ENCODE results near the gene ETNK2.

Gene ETNK2

DNA sequence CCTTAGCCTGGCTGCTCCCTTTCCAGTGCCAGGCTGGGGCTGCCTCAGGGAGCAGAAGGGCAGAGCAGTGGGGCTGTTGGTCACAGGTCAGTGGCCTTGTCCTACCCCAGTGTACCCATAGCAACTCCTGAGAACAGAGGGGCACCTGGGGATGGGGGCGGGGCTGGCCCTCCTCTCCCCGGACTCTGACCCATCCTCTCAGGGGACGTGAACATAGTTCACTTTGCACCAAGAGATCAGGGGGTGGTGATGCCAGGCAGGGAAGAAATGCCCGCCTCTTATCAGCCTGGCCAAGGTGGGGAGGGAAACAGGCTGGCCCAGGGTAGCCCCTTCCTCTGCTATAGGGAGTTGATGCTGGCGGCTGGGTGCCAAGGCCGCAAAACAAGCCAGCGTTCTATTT lies 4.9 kb downstream of the ETNK2 start:
- DNase-seq = no peak

DNA sequence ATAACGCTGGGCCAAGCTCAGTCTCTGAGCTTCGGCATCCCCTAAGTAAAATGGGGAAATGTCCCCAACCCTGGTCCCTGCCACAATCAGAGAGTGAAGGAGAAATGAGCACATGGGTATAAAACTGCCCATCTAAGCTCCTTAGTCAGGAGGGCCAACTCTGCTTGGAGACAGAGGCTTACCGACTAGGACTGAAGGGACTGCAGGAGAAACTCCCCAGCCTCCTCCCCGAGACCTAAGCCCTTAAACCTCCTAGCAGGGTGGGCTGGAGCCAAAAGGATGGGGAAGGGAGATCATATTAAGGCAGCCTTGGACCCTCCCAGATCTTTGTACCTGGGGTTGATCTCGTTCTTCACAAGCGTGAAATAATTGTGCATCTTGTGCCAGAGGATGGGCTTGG lies 5.5 kb downstream of the ETNK2 start:
- DNase-seq = no peak

DNA sequence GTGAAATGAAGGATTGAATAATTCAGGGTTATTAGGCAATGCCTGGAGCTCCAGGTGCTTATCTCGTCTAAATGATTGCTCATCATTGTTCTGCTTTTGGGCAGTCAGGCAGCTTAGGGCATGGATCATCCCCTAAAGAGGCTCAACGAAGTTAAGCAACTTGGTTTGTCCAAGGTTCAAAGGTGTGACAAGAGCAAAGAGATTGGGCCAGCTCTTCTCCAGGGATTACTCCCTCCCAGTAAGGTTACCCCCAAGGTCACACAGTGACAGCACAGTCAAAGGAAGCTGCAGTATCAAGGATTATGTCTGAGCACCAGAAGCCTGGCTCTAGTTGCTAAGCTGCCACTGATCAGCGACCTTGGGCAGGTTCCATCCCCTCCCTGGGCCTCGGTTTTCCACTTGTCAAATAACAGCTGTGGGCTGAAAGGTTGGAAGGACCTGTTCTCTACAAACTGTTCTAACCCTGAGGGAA lies 6.8 kb downstream of the ETNK2 start:
- DNase-seq = no peak

DNA sequence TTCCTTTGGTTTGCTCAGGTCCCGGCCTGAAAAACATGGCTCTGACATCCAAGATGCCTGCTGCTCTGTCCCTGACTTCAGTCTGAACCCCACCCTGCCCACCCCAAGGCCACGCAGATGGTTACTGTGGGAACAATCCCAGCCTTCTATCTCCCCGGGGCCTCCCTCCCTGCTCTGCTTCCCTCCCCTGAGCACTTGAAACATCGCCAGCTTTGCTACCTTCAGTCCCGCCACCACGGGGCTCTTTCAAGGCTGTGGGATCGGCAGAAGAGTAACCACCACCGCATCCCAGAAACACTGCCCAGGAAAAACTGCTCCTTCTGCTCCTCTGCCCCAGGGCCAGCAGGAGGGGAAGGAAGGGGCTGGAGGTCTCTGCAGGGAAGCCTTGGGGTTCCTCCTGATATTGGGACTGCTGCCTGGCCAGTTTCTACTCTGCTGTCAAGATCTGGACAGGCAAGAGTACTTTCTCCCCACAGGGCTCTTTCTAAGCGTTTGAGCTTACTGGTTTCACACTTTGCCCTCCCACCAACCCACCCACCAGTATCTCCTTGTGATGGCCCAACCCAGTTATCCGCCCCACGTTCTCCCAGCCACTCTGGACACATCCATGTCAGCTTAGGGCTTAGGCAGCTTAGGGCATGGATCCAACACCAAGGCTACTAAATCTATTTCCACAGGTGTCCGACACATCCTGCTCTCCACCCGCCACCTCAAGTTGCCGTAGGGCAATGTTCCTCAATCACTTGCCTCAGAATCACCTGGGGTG lies 8.4 kb downstream of the ETNK2 start:
- DNase-seq = no peak

DNA sequence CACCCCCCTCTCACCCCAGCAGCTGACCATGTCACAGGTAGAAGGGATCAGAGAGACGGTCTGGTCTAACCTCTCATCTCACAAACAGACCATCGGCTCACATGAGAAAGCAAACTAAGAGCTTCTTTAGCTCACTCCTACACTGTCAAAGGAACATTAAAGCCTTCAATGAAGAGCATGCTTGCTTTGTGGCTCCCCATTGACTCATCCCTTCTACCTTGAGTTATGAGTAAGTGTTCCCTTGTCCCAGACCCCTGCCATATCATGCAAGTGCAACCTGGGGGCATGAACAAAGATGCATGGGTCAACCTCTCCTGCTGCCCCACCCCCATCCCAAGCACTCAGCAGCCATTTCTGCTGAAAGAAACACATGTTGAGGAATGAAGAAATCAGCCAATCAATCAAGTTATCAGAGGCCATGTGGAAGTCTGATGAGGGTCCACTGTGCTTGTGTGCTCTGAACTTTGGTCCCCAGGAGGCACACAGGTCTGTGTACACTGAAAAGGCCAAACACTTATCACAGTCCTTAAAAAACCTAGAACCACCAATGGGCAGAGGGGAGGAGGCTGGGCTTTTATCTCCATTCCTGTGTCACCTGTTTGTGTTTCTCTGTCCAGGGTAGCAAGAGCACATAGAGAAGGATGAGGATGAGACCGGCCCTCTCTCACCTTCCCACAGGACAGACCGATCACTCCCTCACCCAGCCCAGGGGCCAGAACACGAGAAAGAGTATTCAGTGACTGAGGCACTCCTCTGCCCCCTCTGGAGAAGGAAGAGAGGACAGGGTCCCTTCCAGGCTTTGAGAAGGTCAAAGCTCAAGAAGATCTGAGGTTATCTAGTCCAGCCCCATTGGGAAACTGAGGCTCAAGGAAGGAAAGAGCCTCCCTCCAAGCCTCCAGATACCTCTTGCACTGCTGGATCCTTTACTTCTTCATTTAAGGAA lies 9.5 kb downstream of the ETNK2 start:
- DNase-seq = no peak

DNA sequence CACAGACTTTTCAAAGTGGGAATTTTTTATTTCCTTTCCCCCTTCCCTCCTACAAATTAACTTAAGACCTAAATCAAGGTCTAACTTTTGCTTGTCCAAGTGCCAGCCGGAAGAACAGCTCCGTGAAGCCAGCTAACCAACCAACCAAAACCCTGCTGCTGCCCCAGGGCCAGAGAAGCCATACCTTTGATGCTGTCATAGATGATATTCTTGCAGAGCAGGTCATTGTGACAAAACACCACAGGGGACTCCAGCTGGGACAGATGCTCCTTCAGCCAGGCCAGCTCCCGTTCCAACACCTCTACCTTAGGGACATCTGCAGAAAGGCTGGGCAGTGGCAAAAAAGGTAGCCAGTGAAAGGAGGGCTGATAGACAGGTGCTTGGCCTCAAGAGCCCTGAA lies 10.7 kb downstream of the ETNK2 start:
- DNase-seq = no peak

DNA sequence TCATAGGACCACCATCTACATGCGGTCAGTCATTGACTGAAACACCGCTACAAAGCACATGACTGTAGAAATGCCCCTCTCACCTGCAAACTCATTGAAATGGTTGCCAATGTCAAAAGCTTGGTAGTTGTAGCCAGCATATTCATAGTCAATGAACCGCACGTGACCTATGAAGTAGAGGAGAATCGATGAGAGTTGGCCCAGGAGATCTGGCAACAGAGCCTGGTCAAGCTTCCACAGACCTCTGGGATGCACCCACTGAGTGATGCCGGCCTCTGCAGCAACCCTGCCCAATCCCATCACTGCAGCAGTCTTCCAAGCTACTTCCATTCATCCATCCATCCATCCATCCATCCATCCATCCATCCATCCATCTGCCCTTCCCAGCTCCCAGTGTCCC lies 11.9 kb downstream of the ETNK2 start:
- DNase-seq = no peak

DNA sequence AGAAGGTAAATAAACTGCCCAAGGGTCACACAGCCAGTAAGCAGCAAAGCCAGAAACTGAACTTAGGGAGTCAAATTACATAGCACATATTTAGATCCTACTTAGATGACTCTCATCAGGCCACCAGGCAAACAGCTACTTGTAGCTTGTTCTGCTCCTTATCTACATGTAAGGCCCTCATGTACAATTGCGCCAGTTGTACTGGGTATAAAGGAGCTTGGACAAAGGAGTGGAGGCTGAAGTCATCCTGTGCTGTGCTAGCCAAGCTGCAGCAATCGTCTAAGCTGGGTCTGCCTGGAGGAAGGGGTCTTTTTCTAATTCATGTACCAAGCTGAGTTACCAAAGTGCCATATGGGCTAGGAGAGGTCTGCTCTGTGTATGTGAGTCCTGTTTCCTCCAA lies 12.8 kb downstream of the ETNK2 start:
- DNase-seq = no peak

DNA sequence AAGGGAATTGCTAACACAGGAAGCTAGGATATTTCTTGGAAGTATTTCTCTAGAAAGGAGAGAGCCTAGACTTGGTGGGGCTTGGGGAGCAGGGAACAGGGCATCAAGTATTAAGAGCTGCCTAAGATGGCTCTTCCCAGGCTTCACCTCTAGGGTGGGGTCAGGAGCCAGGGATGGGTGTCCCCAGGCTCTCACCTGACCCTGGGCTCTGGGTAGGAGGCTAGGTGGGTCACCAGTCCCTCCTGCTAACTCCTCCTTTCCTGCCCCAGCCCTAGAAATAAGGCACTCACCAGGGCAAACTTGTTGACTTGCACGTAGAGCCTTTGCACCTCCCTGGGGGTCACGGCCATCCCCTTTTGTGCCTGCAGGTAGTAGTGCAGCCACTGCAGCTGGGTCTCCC lies 15.0 kb downstream of the ETNK2 start:
- no peak for DNase-seq

DNA sequence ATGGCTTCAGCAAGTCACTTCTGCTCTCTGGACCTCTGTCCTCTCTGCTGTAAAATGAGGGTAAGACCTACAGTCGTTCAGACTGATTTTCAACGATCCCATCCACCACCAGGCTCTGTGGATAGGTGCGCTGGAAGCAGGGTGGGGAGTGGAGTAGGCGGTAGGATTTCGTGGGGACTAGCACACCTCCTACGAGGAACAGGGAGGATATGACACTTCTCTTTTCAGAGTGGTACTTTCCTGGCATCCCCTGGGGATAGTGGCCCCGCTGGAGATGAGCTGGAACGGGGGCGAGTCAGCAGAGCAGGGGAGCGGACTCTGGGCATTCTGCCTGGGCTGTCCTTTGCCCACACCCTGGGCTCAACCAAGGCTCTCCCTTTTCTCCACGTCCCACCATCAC lies 17.7 kb downstream of the ETNK2 start:
- DNase-seq = no peak

DNA sequence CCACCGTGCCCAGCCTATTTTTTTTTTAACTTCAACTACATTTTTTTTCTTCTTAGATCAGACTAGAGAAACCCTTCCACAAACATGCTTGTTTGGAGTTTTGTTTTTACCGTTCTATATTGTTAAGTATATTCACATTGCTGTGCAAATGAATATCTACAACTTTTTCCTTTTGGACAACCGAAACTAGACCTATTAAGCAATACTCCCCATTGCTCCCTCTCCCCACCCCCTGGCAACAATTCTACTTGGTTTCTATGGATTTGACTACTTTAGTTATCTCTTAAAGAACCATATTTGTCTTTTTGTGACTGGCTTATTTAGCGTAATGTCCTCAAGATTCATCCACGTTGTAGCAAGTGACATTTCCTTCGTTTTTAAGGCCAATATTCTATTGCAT lies 19.1 kb downstream of the ETNK2 start:
- no peak for DNase-seq

DNA sequence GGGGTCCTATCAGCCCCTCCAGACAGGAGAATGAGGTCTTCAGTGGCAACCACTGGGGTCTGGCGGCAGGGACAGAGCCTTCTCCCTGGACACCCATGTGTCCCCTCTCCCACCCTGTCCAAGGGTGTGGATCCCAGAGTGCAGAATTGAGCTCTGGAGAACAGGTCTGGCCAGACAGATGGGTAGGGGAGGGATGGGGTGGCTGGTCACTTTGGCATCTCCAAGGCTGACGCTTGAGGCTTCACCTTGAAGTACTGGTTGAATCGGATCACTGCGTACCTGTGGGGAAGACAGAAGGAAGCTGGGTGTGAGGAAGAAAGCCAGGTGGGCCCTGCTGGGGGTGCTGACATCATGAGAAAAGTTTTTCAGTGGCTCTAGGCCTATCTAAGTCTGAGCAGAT lies 19.9 kb downstream of the ETNK2 start:
- no peak for DNase-seq

DNA sequence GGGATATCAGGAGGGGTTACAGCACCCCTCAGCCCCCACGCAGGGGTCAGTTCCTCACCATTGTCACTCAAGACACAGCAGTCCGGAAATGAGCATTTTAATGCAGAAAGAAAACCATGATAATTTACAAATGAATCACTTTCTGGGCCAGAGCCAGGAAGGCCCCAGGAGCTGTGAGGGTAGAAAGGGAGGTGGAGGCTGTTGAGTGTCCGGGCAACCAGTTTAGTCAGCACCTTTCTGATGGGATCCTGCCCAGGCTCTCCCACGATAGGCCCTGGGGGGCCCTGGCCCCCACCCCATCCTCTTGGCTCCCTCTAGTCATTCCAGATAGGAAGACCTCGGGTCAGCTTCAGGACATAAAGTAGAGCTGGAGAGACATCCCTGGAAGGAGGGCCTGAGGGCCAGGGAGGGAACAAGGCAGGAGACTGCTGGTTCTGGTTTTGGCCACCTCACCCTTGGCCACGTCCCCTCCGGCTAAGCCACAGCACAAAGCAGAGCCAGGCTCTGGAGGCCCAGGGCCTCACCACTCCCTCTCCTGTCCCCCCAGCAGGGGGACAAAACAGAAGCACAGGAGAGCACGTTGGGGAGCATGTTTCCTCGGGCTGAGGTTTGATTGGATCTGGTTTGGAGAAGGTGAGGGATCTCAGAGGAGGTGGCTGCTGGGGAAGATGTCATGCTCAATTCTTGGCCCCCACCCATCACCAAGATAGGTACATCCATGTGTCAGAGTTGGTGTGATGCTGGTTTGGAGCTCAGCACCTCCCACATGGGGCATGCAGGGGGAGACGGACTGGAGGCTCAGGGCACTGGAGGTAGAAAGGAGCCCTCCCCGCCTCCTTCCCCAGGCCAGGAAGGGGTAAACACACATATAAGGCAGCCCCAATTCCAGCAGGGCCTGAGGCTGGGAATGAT lies 20.6 kb downstream of the ETNK2 start:
- no peak for DNase-seq

DNA sequence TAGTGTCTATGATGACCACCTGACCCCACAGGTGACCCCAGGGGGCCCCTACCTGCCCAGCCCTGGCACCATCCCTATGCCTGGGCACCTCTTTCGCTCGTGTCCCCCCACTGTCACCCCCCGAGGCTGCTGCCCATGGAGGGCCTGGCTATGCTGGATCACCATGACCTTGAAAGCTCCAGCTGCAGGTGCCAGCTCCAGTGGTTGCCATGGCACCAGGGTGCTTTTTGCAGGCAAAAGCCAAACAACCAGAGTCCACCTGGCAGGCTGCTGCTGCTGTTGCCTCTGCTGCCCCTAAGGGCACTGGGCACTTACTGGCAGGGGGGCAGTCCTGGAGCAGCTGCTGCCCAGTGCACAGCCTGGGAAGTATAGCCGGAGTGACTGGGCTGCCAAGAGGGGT lies 21.7 kb downstream of the ETNK2 start:
- peak; percentile 85 for DNase-seq

DNA sequence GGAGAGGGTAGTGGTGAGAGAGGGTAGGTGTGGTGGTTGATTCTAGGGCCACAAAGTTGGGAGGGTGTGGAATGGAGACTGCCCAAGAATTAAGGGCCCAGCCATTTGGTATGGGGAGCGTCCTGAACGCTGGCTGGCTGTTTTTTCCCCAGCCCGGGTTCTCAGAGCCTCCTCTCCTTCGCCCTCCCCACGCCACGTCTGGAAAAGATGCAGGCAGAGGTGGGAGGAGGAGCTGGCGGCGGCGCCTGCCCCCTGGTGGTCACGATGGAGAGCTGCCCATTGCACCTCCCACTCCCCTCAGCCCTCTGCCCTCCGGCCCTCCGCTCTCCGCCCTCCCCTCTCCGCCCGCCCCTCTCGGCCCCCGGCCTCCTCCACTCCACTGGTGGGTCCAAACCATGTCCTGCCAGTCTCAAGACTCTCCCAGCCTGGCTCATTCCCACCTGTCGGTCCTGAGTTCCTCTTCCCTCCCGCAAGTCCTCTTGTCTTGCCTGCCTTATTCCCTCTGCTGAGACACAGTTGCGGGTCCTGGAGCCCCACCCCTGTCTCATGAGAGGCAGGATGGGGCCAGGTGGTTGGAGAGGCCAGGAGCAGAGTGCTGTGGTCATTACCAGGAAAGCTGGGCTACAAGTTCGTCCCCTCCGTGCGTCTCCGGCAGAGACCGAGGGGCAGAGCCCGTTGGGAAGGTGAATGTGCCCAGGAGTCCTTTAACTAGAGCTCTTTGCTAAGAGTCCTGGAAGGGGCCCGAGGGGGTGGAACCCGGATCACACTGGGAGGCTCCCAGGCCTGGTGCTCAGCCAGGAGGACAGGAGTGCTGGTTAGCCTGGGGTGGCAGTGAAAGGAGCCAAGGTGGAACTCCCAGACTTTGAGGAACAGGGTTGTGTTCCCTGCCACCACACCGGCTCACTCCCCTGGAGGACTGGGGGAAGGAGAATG lies 22.6 kb downstream of the ETNK2 start:
- peak; percentile 67 for DNase-seq

DNA sequence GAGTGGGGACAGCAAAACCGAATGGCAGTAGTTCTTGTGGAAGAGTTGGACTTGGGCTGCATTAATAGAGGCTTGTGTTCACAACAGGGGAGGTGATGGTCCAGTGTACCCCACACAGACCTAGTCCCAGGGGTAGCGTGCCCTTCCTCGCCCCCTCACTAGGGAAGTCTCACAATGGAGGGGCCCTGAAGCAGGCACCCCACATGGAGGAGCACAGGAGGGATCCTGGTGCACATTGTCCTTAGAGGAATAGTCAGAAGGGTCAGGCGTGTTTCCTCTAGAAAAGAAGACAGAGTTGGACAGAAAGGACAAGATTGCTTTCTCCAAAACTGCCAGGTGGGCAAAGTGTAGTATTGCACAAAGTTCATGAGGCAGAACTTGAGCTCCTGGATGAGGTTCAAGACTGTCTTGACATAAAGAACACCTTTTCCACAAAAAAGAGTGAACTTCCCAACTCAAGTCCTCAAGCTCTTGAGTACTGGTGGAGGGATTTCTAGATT lies 23.3 kb downstream of the ETNK2 start:
- no peak for DNase-seq

DNA sequence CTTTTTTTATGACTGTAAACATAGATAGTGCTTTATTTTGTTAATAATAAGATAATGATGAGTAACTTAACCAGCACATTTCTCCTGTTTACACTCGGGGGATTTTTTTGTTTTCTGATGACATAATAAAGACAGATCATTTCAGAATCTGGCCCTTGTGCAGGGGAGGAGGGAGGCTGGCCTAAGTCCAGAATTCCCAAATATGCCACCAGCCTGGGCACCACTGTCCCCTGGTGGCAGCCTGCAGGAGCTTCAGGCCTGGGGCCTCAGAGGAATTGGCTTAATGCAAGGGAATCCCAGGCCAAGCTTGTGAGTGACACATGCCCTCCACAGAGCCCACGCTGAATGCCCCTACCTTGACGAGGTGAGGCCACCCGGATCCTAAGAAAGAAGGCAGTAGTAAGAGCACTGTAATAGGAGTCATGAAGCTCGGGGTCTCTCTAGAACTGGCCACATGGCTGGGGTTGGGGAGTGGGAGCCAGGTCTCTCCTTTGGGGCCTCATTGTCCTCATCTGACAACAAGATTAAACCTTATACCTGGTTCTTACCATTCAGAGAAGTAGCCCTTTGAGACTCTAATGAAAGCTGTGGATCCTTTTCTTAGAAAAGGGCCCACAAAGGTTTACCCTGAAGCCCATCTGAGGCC lies 24.1 kb downstream of the ETNK2 start:
- peak; percentile 63 for DNase-seq

DNA sequence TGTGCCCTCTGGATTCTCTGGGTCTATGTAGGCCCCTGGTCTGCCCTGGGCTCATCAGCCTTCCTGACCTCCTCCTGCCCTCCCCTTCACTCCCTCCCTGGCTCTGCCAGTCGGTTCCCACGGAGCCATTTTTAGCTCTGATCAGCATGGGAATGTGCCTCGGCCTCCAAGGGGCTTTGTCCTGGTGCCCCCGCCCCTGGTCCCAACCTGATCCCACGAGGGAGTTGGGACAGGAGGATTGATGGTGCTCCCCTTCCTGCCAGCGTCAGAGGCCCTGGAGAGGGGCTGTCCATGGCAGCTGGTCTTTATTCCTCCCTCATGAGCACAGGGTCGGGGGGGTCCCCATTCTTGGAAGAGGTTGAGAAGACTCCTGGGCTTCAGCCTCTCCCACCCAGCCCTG lies 24.9 kb downstream of the ETNK2 start:
- DNase-seq = no peak

DNA sequence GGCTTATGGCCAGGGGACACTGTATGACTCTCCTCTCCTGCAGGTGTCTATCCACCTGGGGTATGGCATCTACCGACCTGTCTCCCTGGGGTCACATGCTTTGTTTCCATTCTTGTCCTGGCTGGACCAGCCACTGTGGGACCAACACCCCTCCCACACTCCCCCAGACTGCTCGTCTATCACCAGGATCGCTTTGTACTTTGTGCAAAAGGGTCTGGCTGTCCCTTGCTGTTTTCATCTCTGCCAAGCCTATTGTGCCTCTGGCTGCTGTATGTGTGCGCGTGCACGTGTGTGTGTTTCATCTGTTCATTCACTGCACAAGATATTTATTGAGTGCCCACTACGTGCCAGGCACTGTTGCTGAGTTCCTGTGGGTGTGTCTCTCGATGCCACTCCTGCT lies 25.5 kb downstream of the ETNK2 start:
- no peak for DNase-seq

DNA sequence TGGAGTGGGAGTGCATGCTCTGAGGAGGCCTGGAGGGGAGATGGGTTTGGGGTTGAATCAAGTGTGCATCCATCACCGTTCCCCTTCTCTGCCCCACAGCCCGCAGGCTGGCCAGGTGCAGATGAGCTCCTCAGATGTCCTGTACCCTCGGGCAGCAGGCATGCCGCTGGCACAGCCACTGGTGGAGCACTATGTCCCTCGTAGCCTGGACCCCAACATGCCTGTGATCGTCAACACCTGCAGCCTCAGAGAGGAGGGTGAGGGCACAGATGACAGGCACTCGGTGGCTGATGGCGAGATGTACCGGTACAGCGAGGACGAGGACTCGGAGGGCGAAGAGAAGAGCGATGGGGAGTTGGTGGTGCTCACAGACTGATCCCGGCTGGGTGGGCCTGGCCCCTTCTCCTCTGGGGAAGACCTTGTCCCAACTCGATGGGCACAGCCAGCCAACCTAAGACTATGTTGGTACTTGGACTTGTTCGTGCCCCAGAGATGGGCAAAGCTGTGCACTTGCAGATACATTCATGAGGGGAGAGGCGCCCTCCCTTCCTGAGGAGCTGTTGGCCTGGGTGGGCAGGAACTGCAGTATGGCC lies 26.0 kb downstream of the ETNK2 start:
- DNase-seq = no peak

DNA sequence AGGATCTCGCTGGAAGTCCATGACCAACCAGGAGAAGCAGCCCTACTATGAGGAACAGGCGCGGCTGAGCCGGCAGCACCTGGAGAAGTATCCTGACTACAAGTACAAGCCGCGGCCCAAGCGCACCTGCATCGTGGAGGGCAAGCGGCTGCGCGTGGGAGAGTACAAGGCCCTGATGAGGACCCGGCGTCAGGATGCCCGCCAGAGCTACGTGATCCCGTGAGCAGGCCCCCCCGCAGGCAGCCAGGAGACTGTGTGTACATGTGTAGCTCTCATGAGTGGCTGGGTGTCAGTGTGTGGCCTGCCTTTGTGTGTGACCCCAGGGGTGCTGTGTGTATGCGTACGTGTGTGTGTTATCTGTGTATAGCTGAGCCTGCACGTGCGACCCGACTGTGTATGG lies 27.2 kb downstream of the ETNK2 start:
- DNase-seq = no peak
